Glutamatergic neuron (in vitro differentiated cells): ENCODE data around the gene DEAF1. TPM values are rescaled to one million over a fixed set of nuclear protein-coding genes. Genes with fewer than 3 reads are reported as not detected.
"Not testable (repeated sequence)": the region's sequence is repeated elsewhere in the genome, so short reads cannot be mapped to it uniquely, and the experiment has no call there.

Experiments used
- DNase-seq: peaks from one replicate; pipeline ENCODE4 v3.0.0; 2022
- H3K27ac Mint-ChIP-seq: one replicate; pipeline ENCODE4 v1.8.0; 2020; ENCODE audit warnings: mild to moderate bottlenecking, mixed read lengths, inconsistent platforms; ENCODE audit not compliant: unreplicated experiment
- H3K27me3 Mint-ChIP-seq: one replicate; pipeline ENCODE4 v1.8.0; 2020; ENCODE audit warnings: mild to moderate bottlenecking, moderate library complexity, mixed read lengths, inconsistent platforms; ENCODE audit not compliant: unreplicated experiment
- H3K36me3 Mint-ChIP-seq: one replicate; pipeline ENCODE4 v1.8.0; 2020; ENCODE audit warnings: mild to moderate bottlenecking, mixed read lengths, inconsistent platforms; ENCODE audit not compliant: unreplicated experiment
- H3K4me1 Mint-ChIP-seq: one replicate; pipeline ENCODE4 v1.8.0; 2020; ENCODE audit warnings: mild to moderate bottlenecking, low read depth, mixed read lengths, inconsistent platforms; ENCODE audit not compliant: unreplicated experiment
- H3K4me3 Mint-ChIP-seq: one replicate; pipeline ENCODE4 v1.8.0; 2020; ENCODE audit warnings: mild to moderate bottlenecking, mixed read lengths, inconsistent platforms; ENCODE audit not compliant: unreplicated experiment
- H3K9me3 Mint-ChIP-seq: one replicate; pipeline ENCODE4 v1.8.0; 2020; ENCODE audit warnings: mild to moderate bottlenecking, moderate library complexity, mixed read lengths, inconsistent platforms; ENCODE audit not compliant: unreplicated experiment
- CTCF ChIP-seq: fragments of 200-600 bp; sonication (generic); IDR thresholded peaks from one replicate; pipeline ENCODE4 v1.5.0; 2021; ENCODE audit not compliant: partially characterized antibody, unreplicated experiment
- total RNA-seq: library from RNA; stranded (reverse); fragmentation: NEBNext Ultra II Directional; extraction: Animal tissue kit (Norgen Biotek cat#: 25700); gene quantifications from one replicate; pipeline ENCODE4 v1.2.1, GENCODE V29; 2021; ENCODE audit not compliant: unreplicated experiment

DEAF1 gene
- total RNA-seq, 1 donor from 2014 or later: 51.5 TPM

- Mint-ChIP-seq H3K4me3 (no peak overlapping the region), H3K9me3 (no peaks in the 10 kb centered on the region), H3K36me3 (no peaks in the 10 kb centered on the region), H3K4me1 (no peaks in the 10 kb centered on the region), H3K27ac (no peak overlapping the region), H3K27me3 (no peaks in the 10 kb centered on the region)
- DNase-seq: no peak
- no peak for TF ChIP-seq CTCF
Observed at GRCh38 chr11:659532-660085, 35.4 kb downstream of the DEAF1 start.

GRCh38 chr11:657691-658126, 37.3 kb downstream of the DEAF1 start:
- DNase-seq: no peak
- H3K9me3 Mint-ChIP-seq: no peaks in the 10 kb centered on the region
- no peaks in the 10 kb centered on the region for H3K27me3 Mint-ChIP-seq
- H3K27ac Mint-ChIP-seq: no peak overlapping the region
- TF ChIP-seq CTCF: no peak
- H3K4me3 Mint-ChIP-seq: no peak overlapping the region
- H3K4me1 Mint-ChIP-seq: no peaks in the 10 kb centered on the region
- no peaks in the 10 kb centered on the region for H3K36me3 Mint-ChIP-seq

- H3K4me1 Mint-ChIP-seq: no peaks in the 10 kb centered on the region
- no peaks in the 10 kb centered on the region for H3K36me3 Mint-ChIP-seq
- no peak for DNase-seq
- H3K4me3 Mint-ChIP-seq: no peak overlapping the region
- H3K27ac Mint-ChIP-seq: no peak overlapping the region
- TF ChIP-seq CTCF: no peak
- H3K27me3 Mint-ChIP-seq: no peaks in the 10 kb centered on the region
- H3K9me3 Mint-ChIP-seq: no peaks in the 10 kb centered on the region
Observed at GRCh38 chr11:656866-657265, 38.2 kb downstream of the DEAF1 start.

- Mint-ChIP-seq H3K9me3 (no peaks in the 10 kb centered on the region), H3K36me3 (no peaks in the 10 kb centered on the region), H3K4me3 (no peak overlapping the region), H3K27me3 (no peaks in the 10 kb centered on the region), H3K4me1 (no peaks in the 10 kb centered on the region), H3K27ac (no peak overlapping the region)
- no peak for DNase-seq
- TF ChIP-seq CTCF: no peak
Observed at GRCh38 chr11:656426-656825, 38.6 kb downstream of the DEAF1 start.

GRCh38 chr11:655036-655726, 39.8 kb downstream of the DEAF1 start:
- H3K27ac Mint-ChIP-seq: no peak overlapping the region
- H3K4me3 Mint-ChIP-seq: no peak overlapping the region
- H3K27me3 Mint-ChIP-seq: no peaks in the 10 kb centered on the region
- no peak for DNase-seq
- H3K9me3 Mint-ChIP-seq: no peaks in the 10 kb centered on the region
- no peaks in the 10 kb centered on the region for H3K36me3 Mint-ChIP-seq
- TF ChIP-seq CTCF: no peak
- H3K4me1 Mint-ChIP-seq: no peaks in the 10 kb centered on the region

GRCh38 chr11:654444-654843, 40.6 kb downstream of the DEAF1 start:
- not testable (repeated sequence) for H3K9me3 Mint-ChIP-seq, H3K27ac Mint-ChIP-seq, H3K4me1 Mint-ChIP-seq, DNase-seq, H3K4me3 Mint-ChIP-seq, H3K27me3 Mint-ChIP-seq, H3K36me3 Mint-ChIP-seq
